Keratinocyte (primary cell): ENCODE measurements around the gene SPHK1.

Experiments
- CTCF ChIP-seq, 3 experiments: IDR thresholded peaks in 1 of 3; conservative IDR thresholded peaks in 1 of 3; optimal IDR thresholded peaks in 1 of 3; 2 replicates in 2 of 3; 3 replicates in 1 of 3; pipeline versions ENCODE3 to v1.5.1; 2011; ENCODE audit warnings: low read length in 3 of 3, mild to moderate bottlenecking in 3 of 3, moderate library complexity in 2 of 3, control low read depth in 1 of 3, inconsistent platforms in 1 of 3; ENCODE audit not compliant: insufficient read depth in 2 of 3; ENCODE audit errors: extremely low read depth in 1 of 3
- EZH2 ChIP-seq: IDR thresholded peaks from one replicate; pipeline ENCODE4 v1.6.1; 2012; ENCODE audit warnings: inconsistent platforms, mild to moderate bottlenecking, low read length, moderate library complexity

GRCh38 chr17:76390003-76390421 lies 5.6 kb downstream of the SPHK1 start:
- TF ChIP-seq CTCF (optimal IDR thresholded peaks at IDR 0.05 in 1 of 3, IDR thresholded peaks at IDR 0.05 in 1 of 3, conservative IDR thresholded peaks at IDR 0.05 in 1 of 3; ENCODE audit: extremely low read depth in 1 of 3, insufficient read depth in 2 of 3, low read length in 3 of 3) (no peak), EZH2 (no peak)
